ENCODE results near the gene DHX15.

DHX15 gene

DNA sequence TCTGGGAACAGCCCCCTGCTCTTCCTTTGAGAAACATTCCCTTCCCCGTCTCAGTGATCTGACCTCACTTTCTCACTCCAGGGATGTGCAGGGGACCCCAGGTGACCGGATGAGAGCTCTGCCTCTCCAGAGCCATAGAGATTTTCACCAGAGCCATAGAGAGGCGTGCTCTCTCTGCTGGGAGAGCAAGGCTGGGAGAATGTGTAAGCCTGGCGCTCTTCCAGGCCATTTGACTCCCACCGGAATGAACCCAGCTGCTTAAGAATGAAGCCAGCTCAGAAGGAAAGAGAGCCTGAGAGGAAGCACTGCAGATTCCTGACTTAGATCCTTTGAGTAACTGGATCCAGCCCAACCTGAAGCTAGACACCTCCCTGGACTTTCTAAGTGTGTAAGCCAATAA lies 106.4 kb downstream of the DHX15 start:
- no peak for DNase-seq
